Hematopoietic multipotent progenitor cell treated with erythropoietin and hydrocortisone succinate and interleukin-3 and kit ligand, for 17 days (in vitro differentiated cells): Measurements from ENCODE around the gene MMP11.

Experiments used
- DNase-seq: peaks from one replicate; pipeline ENCODE4 v3.0.0-alpha.2; 2015; ENCODE audit warnings: low spot score

Gene MMP11

DNA sequence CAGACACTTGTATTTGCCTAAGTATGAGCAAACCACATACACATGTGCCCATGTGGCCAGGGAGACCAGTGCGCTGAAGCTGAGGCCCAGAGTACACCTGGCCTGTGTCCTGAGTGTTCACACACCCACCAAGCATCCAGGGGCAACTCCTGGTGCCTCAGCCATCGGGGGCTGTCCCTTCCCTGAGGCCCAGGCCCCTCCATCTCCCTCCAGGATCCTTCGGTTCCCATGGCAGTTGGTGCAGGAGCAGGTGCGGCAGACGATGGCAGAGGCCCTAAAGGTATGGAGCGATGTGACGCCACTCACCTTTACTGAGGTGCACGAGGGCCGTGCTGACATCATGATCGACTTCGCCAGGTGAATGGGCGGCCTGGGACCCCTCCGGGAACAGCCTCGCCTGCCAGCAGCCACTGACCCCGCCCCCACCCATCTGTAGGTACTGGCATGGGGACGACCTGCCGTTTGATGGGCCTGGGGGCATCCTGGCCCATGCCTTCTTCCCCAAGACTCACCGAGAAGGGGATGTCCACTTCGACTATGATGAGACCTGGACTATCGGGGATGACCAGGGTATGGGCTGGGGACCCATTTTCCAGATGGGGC lies 7.6 kb downstream of the MMP11 start:
- no peak for DNase-seq

DNA sequence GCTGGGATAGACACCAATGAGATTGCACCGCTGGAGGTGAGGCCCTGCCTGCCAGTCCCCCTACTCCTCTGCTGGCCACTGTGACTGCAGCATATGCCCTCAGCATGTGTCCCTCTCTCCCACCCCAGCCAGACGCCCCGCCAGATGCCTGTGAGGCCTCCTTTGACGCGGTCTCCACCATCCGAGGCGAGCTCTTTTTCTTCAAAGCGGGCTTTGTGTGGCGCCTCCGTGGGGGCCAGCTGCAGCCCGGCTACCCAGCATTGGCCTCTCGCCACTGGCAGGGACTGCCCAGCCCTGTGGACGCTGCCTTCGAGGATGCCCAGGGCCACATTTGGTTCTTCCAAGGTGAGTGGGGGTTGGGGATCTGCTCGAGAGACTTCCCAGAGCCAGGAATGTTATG lies 8.4 kb downstream of the MMP11 start:
- DNase-seq: no peak

DNA sequence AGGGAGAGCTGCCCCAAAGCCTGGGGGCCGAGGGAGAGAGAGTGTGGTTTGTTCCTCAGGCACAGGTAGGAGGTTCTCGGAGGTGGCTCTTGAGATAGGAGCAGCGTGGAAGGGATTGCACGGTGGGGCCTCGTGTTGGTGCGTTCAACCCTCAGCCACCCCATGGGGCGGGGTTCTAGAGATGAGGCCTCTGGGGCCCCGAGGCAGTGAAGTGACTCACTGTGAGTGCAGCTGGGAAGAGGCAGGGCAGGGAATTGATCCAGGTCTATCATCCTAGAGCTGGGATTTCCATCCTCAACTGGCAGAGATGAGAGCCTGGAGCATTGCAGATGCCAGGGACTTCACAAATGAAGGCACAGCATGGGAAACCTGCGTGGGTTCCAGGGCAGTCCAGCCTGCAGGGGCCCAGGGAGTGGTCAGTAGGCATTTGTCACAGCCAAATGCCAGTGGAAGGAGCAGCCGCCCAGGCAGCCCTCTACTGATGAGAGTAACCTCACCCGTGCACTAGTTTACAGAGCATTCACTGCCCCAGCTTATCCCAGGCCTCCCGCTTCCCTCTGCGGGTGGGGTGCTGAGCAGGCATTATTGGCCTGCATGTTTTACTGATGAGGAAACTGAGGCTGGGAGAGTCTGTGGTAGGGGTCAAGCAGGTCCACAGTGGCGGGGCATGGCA lies 9.0 kb downstream of the MMP11 start:
- no peak for DNase-seq

DNA sequence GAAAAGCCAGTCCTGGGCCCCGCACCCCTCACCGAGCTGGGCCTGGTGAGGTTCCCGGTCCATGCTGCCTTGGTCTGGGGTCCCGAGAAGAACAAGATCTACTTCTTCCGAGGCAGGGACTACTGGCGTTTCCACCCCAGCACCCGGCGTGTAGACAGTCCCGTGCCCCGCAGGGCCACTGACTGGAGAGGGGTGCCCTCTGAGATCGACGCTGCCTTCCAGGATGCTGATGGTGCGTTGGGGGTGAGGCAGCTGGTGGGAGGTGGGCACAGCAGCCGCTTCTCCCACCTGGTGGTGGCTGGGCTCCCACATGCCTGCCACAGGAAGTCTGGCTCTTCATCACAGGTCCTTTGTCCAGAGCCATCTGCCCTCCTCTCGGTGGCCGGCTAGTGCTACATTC lies 9.6 kb downstream of the MMP11 start:
- no peak for DNase-seq

DNA sequence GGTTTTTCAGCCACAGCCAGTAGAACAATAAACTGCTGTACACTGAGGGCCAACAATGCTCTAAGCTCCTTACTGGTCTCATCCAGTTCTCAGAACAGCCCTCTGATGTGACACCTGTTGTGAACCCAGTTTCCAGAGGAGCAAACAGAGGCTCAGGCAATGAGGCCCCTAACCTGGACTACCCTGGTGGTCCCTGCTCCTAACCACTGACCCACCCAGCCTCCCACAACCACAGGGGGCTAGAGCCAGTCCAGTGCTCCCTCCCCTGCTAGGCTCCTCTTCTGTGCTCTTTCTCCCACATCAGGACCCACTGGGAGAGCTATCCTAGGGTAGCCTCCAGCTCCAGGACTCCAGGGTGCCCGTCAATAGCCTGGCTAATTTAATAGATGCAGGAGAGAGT lies 10.1 kb downstream of the MMP11 start:
- DNase-seq: no peak

DNA sequence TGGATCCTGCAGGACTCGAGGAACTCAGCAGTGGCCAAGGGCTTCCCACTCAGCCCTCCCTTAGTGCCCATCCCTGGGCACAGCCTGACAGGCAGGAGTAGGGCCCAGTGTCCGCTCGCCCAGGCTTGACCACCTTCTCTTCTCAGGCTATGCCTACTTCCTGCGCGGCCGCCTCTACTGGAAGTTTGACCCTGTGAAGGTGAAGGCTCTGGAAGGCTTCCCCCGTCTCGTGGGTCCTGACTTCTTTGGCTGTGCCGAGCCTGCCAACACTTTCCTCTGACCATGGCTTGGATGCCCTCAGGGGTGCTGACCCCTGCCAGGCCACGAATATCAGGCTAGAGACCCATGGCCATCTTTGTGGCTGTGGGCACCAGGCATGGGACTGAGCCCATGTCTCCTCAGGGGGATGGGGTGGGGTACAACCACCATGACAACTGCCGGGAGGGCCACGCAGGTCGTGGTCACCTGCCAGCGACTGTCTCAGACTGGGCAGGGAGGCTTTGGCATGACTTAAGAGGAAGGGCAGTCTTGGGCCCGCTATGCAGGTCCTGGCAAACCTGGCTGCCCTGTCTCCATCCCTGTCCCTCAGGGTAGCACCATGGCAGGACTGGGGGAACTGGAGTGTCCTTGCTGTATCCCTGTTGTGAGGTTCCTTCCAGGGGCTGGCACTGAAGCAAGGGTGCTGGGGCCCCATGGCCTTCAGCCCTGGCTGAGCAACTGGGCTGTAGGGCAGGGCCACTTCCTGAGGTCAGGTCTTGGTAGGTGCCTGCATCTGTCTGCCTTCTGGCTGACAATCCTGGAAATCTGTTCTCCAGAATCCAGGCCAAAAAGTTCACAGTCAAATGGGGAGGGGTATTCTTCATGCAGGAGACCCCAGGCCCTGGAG lies 10.9 kb downstream of the MMP11 start:
- DNase-seq: no peak

DNA sequence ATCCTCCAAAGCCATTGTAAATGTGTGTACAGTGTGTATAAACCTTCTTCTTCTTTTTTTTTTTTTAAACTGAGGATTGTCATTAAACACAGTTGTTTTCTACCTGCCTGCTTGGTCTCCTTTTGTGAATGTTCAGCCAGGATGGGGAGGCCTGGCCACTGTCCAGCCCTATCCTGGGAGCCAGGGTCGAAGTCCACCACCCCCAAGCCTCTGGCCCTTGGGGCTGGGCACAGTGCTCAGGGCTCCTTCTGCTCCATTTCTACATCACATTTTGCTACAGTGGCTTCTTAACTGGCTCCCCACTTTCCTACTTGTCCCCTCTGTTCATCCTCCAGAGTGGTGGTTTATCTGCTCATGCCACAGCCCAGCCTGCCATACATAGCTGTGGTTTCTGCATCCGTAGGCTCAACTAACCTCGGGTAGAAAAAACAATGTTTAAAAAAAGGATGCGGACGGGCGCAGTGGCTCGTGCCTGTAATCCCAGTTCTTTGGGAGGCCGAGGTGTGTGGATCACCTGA lies 11.6 kb downstream of the MMP11 start:
- DNase-seq: no peak

DNA sequence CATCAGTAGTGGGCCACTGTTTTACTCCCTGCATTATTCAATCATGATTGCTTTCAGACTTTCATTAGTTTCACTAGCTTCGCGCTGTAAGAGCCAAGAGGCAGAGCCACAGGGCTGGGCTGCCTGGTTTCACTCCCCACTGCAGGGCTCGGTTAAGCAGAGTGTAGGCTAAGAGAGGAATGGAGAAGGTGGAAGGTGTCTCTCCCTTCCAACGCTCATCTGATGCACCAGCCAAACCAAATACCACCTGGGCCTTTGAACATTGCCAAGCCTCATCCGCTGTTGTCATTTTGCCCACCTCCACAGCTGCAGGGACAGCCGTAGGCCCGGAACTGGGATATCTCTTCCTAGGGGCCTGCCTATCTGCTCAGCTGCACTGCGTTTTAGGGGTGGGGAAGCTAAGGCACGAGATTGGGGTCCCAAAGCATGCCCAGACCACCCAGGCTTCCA lies 13.6 kb downstream of the MMP11 start:
- no peak for DNase-seq

DNA sequence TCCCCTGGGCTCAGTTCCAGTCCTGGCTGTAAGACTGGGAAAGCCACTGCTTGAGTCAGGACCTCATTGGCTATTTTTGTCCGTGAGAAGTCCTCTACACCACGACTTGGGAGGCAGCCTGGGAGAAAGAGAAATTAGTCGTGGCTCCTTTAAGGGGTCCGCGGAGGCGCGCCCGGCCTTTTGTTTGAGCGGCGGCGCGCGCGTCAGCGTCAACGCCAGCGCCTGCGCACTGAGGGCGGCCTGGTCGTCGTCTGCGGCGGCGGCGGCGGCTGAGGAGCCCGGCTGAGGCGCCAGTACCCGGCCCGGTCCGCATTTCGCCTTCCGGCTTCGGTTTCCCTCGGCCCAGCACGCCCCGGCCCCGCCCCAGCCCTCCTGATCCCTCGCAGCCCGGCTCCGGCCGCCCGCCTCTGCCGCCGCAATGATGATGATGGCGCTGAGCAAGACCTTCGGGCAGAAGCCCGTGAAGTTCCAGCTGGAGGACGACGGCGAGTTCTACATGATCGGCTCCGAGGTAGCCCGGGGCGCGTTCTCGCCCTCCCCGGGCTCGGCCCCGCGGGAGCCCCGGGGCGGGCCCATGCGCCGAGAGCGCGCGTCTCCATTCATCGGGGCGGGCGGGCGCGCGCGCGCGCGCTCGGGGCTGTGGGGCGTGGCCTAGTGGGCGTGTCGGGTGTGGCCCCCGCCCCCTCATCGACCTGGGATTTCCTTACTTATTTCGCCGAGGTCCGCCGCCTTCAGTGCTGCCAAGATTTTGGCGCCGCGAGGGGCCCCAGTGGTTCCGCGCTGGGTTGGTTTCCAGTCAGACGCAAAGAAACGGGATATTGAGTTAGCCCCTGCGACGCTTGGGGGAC lies 14.3 kb downstream of the MMP11 start, which contains the start of gene SMARCB1:
SMARCB1 (plus strand) TSS at position 215 of the 848 bp plus-strand sequence; CDS start at position 419, 204 bp downstream.
- peak; percentile 76 for DNase-seq

DNA sequence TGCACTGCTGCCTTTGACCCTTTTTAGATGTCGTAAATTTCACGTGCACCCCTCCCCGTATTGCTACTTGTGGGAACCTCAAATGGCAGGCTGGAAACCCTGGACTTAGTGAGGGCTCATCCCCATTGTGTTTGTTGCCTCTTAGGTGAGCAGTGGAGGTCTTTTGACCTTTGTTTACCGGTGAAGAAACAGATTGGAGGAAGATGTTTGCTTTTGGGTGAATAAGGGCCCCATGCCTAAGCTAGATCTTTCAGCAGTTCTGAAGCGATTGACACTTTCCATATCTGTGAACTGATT lies 14.9 kb downstream of the MMP11 start:
- DNase-seq: no peak

DNA sequence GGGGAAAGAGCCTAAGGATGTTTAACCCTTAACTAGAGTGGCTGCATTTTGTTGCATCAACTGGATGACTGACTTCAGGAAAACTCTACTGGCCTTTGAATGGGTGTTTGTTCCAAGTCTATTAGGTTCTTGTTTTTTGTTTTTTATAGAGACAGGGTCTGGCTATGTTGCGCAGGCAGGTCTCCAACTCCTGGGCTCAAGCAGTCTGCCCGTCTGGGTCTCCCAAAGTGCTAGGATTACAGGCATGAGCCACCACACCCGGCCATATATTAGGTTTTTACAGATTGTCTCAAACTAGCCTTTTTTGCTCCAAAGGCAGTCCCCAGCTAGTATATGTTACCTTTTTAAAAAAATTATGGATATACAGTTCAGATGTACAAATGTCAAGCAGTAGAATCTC lies 15.3 kb downstream of the MMP11 start:
- DNase-seq: no peak

DNA sequence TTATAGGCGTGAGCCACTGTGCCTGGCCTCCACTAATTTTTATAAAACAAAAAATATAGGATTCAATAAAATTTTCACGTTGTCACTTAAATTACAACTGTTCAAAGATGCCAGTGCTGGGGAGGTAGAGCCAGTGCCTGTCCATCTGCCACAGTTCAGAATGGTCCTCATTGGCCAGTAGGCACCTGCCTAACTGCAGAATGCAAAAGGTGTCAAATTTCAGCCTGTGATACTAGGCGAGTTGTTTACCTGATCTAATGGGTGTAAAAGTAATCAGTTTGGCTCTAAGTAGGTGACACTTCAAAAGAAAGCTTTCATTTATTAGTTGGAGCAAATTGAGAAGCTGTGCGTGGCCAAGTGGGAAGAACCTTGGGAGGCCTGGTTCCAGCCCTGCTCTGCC lies 16.5 kb downstream of the MMP11 start:
- DNase-seq: no peak

DNA sequence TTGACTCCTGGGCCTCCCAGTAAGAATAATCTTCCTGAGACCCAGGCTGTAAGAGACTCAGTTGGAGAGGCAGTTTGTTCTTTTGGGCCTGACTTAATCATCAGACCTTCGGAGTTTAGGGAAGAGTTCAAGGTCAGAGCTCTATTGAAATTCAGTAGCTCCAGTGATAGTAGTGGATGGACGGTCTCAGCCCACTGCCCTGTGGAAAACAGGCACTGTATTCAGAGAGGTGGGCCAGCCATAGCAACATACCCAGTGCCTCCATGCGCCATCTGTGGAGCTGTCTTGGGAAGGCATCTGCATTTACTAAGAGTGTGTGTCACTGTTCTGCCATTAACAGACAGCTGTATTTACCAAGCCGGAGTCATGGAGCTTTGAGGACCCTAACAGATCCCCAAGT lies 17.0 kb downstream of the MMP11 start:
- DNase-seq: no peak

DNA sequence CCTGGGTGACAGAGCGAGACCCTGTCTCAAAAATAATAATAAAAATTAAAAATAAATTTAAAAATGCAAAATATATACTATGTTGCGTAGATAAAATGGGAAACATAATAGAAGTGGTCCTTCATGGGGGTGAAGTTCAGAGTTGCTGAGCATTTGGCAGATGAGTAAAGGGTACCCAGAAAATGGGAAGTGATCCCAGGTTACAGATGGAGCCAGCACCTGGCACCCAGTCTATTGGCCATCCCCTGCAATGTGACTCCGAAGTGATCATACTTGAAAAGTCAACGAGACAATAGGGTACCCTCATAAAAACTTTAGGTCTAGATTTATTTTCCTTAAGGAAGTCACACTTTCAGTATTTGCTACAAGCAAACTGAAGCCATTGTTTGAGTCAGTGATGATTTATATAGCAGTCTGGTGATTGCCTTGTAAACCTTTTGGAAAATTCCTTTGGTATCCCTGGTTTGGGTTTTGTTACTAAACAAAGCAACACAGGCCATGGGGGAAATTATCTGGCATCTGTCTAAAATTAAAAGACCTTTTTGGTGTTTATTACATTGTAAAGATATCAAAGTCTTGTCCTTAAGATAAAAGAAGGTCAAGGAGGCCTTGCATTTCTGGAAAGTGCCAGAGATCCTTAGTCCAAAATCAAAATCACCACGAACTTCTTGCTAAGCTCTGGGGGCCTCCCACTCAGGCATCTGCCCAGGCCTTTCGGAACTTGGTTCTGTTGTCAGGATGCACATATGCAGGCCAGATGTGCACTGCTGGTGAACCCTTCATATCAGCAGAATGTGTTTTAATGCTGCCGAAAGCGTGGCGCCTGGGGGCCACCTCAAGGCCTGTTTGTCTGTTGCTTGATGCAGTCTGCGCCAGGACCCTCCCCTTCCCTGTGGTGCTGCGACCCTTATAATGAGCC lies 18.4 kb downstream of the MMP11 start:
- no peak for DNase-seq

DNA sequence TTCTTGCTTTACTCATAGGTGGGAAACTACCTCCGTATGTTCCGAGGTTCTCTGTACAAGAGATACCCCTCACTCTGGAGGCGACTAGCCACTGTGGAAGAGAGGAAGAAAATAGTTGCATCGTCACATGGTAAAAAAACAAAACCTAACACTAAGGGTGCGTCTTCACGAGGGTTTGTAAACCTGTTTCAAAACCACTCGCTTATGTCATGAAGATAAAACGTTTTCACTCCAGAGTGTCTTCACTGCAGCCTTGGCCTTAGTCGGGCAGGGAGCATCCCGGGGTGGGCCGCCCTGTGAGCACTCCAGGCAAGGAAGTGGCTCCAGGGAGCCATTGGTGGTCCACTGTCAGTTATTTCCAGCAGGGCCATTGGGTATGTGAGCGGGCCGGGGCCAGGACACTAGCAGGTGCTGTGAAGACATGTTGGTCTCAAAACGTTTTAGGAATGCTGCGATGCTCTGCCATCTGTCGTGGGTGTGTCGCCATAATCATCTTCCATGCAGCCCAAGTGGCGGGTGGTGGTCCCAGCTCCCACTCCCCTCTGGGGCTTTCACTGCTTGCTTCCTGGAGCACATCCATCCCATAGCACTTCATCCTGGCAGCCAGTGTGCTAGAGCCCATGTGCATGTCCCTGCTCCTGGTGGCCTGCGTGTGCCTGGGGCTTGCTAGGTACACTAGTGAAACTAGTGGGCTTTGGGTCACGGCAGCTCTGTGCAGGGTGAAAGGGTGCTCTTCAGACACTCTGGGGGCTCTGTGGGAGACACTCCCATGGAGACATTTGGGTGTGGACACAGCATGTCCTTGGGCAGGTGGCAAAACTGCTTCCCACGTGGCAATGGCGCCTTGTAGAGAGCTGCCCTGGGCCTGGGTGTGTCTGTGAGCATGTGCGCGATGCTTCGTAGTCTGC lies 19.3 kb downstream of the MMP11 start:
- DNase-seq: no peak

DNA sequence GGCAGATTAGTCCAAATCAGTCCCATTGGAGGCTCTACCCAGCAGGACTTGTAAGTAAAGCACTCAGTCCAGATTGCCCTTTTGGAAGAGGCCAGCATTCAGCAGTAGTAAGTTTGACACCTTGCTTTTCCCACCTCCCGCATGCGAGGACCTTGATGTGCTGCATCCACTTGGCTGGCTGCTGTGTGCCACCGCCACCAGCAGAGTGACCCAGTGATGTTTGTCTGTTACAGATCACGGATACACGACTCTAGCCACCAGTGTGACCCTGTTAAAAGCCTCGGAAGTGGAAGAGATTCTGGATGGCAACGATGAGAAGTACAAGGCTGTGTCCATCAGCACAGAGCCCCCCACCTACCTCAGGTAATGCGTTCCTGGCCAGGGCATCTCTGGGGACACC lies 20.7 kb downstream of the MMP11 start:
- no peak for DNase-seq

DNA sequence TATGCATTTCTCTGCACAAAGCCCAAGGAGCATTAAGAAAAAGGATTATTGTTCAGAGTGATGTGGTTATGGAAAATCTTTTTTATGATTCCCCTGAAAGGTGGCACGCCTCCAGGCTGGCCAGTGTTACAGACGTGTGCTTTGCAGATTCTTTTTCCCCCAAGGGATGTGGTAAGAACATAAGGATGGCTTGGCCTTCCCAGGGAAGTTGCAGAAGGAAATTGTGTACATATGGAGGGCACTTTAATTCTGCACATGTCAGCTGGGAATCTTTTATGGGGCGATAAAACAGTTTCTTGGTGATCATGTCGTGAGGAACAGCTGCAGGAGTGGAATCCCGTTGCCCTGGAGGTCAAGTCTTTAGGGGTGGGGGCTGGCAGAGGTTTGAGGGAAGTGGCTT lies 23.8 kb downstream of the MMP11 start:
- no peak for DNase-seq

DNA sequence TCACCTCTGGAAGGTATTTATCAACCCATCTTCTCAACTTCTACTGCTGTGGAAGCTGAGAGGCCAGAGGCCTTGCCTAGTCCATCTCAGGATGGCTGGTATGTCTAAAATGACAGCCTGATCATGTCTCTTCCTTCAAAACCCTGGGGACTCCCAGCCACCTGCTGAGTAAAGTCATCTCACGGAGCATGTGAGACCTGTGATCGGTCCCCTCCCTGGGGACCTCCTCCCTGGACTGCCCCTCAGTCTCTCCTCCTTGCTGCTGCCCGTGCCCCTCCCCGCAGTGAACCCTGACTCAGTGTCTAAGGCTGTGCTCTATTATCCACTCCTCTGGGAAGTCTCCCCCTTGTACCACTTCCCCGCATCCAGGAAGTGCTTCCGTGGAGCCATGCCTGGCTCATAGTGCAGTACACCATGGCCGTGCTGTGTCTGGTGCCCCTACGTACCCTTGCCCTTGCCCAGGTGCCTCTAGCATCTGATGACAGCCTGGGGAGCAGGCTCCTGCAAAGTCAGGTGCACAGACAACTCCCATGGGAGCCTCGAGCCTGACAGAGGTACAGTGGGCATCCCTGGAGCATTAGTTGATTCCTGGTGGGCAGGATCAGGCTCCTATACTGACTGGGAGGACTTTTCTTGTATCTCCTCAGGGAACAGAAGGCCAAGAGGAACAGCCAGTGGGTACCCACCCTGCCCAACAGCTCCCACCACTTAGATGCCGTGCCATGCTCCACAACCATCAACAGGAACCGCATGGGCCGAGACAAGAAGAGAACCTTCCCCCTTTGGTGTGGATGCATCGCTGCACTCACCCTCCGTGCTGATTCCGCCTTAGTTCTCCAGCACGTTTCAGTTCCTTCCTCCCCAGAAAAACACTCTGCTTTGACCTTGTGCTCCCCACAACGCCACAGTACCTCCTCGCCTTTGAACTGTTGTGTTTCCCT lies 27.9 kb downstream of the MMP11 start:
- no peak for DNase-seq
